ENCODE results near the gene CHRM2.

GRCh38 chr7:137040745-137041144 is 172.3 kb downstream of the CHRM2 start:
- TF ChIP-seq, protein P1, sequence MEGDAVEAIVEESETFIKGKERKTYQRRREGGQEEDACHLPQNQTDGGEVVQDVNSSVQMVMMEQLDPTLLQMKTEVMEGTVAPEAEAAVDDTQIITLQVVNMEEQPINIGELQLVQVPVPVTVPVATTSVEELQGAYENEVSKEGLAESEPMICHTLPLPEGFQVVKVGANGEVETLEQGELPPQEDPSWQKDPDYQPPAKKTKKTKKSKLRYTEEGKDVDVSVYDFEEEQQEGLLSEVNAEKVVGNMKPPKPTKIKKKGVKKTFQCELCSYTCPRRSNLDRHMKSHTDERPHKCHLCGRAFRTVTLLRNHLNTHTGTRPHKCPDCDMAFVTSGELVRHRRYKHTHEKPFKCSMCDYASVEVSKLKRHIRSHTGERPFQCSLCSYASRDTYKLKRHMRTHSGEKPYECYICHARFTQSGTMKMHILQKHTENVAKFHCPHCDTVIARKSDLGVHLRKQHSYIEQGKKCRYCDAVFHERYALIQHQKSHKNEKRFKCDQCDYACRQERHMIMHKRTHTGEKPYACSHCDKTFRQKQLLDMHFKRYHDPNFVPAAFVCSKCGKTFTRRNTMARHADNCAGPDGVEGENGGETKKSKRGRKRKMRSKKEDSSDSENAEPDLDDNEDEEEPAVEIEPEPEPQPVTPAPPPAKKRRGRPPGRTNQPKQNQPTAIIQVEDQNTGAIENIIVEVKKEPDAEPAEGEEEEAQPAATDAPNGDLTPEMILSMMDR (IDR thresholded peaks at IDR 0.05) = no peak
- no peak for TF ChIP-seq POLR2A (IDR thresholded peaks at IDR 0.05)

Data from Peyer's patch (tissue), 4 donors.